Esophagus muscularis mucosa (tissue), 4 donors: ENCODE measurements around the gene FTCD. TPM values are rescaled to one million over a fixed set of nuclear protein-coding genes. Genes with fewer than 3 reads are reported as not detected.

Source experiments
- total RNA-seq, 4 donors: library from RNA; depleted of rRNA; stranded (reverse); fragments of >200 nt; gene quantifications; one replicate each; pipeline versions ENCODE4 v1.1.0 to v1.2.1, GENCODE V29; 2016

Gene FTCD
- total RNA-seq, 4 donors from 2014 or later = 0.26 to 2.5 (median 1.2) TPM; not detected in 1

Other genes starting within 250 kb of the FTCD start
- gene COL6A1, start 173.8 kb downstream of the FTCD start, total RNA-seq = 1,000 to 10,000 TPM in 2 of 4 donors, 100 to 1,000 TPM in 2; 646 to 1,432 (median 1,078) TPM
- 1,000 to 10,000 TPM in 2 of 4 donors, 100 to 1,000 TPM in 2; 942 to 1,525 (median 1,202) TPM for gene COL6A2, start 57.5 kb downstream of the FTCD start, total RNA-seq
- 10 to 100 TPM in 1 of 4 donors, 1 to 10 TPM in 3; 1.3 to 22.0 (median 7.0) TPM for gene SPATC1L, start 28.9 kb upstream of the FTCD start, total RNA-seq
- 10 to 100 TPM; 45.3 to 66.3 (median 53.1) TPM for gene LSS, start 73.2 kb upstream of the FTCD start, total RNA-seq
- 10 to 100 TPM; 58.6 to 89.2 (median 81.9) TPM for gene MCM3AP, start 130.0 kb upstream of the FTCD start, total RNA-seq
- gene YBEY, start 130.8 kb upstream of the FTCD start, total RNA-seq = 10 to 100 TPM in 3 of 4 donors, 1 to 10 TPM in 1; 8.1 to 17.2 (median 10.6) TPM
- gene C21orf58, start 168.3 kb upstream of the FTCD start, total RNA-seq = 1 to 10 TPM in 3 of 4 donors, under 1 TPM in 1; 0.50 to 2.5 (median 1.7) TPM
- 10 to 100 TPM; 21.2 to 35.1 (median 24.7) TPM for gene PCNT, start 168.6 kb upstream of the FTCD start, total RNA-seq